ENCODE results near the gene SPAM1. TPM values are rescaled to one million over a fixed set of nuclear protein-coding genes. Genes with fewer than 3 reads are reported as not detected.

The SPAM1 gene
- total RNA-seq, 1 donor from 2014 or later = not detected

Other genes with a start within 250 kb of the SPAM1 start
- 8.5 and 10.1 TPM in 2 replicates for gene WASL, start 176.2 kb upstream of the SPAM1 start, total RNA-seq
- 0.20 and 0.44 TPM in 2 replicates for gene HYAL4, start 80.1 kb upstream of the SPAM1 start, total RNA-seq
- not detected in 2 replicates for gene TMEM229A, start 107.8 kb downstream of the SPAM1 start, total RNA-seq

Measured in lung microvascular endothelial cell (primary cell).